Measurements from ENCODE around the gene EYS.

EYS gene

DNA sequence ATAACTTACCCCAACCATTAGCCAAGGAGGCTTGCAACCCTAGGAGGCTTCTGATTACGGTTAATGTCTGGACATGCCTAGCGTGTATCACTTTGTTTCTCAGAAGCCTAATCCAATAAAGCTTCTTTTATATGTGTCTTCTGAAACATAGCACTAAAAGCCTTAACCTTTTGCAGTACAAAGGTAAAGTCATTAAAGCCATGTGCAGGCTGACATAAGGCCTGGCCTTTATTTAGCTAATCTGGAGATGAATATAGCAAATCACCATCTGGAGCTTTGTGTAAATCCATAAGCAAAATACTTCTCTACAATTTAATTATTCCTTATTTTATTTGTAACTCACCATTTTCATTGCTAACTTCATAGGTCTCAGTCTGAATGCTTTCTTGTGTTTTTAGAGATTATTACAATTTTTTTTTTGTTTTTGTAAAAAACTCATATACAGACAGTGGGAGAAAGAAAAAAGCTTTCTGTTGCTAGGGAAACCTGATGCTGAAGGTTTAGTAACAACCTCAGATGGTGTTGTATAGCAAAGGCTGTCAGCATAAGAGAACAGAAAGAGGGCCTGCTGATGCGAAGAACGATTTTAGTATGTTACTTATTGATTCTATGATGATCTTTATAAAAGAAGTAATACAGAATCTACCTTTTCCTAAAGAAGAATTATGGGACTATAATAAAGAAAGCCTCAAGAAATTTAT lies at the start of gene EYS:
EYS (minus strand) TSS at position 101 of the 701 bp plus-strand sequence. CDS start 211,816 bp downstream, outside the sequence.
- intact Hi-C loops (cut with DNase I): no loop called here
- DNase-seq: no peak

DNA sequence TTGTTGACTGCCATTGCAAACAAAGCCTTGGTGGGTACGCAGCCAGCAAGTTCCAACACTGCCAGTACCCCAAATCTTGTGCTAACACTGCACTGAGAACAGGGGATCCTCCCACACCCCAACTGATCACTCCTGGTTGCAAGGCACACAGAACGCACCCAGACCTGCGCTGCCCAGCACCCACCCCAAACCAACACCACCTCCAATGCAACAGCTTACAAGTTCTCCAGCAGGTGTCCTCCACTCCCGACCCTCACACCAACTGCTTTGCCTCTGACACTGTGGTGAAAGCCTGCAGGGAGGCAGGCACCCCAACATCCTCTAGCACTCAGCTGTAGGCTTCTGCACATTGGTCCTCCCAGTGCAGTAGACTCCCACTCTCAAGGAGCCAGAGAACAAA lies 39.3 kb upstream of the EYS start:
- intact Hi-C loops (cut with DNase I): no loop called here
- DNase-seq: no peak

DNA sequence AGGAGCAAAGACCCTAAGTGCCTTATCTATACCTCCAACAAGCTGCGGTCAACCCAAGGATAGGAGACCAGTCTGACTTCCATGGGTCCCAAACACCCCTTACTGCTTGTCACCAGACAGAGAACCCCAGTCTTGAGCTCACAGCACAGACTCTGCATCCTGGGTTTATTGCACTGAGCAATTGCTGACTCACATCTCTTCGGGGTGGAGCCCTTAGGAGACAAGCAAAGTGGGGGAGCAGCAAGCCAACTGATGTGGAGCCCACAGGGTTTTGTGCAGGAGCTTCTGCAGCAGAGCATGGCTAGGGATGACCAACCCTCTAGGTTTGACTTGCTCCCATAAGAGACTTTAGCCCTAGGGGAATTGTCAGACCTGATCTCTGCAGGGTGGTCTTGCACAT lies 38.6 kb upstream of the EYS start:
- intact Hi-C loops (cut with DNase I): no loop called here
- DNase-seq: no peak

DNA sequence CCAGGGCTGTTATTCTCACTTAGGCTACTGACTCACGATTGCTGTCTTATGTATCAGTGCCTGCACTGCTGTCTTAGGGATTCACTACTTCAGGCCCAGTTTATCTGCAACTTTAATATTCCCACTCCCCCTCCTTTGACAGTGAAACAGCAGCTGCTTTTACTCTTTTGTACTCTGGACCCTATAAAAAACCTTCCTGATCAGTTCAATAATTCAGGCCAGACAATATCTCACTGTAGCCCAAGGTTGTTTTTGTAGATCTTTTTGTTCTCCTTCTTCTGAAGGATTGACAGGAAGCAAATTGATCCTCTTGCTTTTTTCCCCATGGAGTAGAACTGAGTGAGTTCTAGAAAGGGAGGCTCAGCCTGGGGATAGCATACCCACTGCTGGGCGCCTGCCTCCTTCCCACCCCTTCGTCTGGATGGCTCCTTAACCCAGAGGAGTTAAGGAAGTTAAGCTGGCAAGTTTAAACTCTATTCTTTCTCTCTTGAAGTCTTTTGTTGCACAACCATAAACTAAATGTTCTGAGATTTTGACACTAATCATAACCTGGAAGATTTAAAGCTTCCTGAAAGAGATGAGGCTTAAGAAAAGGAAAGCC lies 22.0 kb upstream of the EYS start:
- no peak for DNase-seq
- intact Hi-C loops (cut with DNase I): no loop called here

DNA sequence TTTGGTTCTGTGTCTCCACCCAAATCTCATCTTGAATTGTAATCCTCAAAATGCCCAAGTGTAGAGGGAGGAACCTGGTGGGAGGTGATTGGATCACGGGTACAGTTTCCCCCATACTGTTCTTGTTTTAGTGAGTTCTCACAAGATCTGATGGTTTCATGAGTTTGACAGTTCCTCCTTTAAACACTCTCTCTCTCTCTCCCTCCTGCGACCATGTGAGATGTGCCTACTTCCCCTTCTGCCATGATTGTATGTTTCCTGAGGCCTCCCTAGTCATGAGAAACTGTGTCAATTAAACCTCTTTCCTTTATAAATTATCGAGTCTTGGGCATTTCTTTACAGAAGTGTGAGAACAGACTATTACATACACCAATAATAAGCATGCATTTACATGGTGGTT lies 12.1 kb upstream of the EYS start:
- no peak for DNase-seq
- intact Hi-C loops (cut with DNase I): no loop called here

DNA sequence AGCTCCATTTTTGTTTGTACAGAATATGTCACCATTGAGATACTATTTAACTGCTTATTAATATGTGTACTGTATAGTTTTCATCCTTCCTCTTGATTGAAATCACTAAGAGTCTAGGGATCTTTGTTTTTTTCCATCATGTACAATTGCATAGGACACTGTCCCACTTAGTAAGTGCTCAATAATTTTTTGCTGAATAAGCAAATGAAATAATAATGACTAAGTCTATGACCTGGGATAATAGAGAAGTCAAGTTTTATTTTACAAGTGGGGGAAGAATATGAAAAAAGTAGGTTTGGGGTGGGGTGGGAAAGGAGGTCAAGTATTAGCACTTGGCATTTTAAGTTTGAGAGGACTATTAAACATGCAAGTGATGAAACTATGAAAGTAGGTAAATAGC lies 4.5 kb upstream of the EYS start:
- no peak for DNase-seq
- intact Hi-C loops (cut with DNase I): no loop called here

DNA sequence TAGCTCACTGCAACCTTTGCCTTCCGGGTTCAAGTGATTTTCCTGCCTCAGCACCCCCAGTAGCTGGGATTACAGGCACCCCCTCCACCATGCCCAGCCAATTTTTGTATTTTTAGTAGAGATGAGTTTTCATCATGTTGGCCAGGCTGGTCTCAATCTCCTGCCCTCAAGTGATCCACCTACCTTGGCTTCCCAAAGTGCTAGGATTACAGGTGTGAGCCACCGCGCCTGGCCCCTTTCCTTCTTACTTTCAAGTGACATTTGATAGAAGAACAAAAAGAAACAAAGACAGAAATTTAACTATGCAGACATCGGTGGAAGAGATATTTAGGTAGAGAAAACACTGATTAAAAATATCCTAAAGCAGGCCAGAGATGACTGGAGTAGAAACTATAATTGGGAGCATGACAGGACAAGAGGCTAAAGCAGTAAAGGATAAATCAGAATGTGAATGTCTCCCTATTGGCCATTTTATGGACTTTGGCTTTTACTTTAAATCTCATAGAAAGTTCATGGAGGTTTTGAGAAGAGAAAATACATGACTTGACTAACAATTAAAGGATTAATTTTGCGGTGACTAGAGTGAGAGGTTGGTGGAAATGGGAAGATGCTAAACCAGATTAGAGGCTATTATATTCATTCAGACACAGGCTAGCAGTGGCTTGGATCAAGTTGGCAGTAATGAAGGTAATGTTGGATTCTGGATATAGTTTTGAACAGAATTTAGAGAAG lies 2.2 kb upstream of the EYS start:
- no peak for DNase-seq
- intact Hi-C loops (cut with DNase I): no loop called here

DNA sequence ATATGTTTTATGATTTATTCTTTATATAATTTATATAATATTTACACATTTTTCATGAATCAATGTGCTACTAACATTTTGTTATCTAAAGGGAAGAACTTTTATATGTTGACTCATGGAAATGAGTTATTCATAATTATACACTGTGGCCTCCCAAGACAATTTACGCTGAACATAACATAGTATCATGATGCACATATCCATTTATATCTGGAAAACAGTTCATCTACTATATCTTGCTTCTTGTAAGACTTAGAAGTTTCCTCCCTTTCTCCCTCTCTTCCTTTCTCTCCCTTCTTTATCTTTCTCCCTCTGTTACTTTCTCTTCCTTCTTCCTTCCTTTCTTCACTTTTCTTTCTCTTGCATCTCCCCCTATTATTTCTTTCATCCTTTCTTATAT lies 1.1 kb upstream of the EYS start:
- no peak for DNase-seq
- intact Hi-C loops (cut with DNase I): no loop called here

DNA sequence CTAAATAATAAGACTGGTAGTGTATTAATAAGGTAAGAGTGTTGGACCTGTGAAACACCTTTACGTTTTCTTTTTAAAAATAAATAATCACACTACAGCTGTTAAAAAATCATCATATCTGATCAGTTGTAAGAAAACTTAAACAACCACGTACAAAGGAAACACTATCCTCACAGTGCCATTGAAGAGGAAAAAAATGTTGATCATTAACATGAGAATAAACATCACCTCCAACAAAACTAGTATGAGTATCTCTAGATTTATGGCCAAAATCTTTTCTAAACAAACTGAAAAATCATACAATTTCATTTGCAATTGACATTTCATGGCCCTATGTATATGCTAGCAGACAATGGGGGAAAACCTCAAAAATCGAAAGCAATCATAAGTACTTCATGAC lies 590 bp downstream of the EYS start:
- intact Hi-C loops (cut with DNase I): no loop called here

DNA sequence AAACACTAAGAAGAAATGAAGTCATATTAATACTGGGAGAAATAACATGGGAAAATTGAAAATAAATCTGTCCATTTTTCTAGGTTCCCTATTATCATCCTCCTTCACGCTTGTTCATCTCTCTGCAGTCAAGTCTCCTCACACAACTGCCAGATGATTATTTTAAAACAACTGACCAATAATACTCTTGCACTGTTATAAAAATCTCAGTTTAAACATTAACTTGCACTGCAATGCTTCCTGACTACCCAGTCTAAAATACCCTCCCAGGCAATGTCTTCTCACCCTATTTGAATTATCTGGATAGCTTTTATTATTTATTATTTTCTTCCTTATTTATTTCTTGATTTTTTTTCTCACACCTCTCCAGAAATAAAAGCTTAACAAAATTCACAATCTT lies 5.7 kb downstream of the EYS start:
- intact Hi-C loops (cut with DNase I): no loop called here
- DNase-seq: no peak

More for the DNA sequence above, 590 bp downstream of the EYS start:
- DNase-seq: no peak

DNA sequence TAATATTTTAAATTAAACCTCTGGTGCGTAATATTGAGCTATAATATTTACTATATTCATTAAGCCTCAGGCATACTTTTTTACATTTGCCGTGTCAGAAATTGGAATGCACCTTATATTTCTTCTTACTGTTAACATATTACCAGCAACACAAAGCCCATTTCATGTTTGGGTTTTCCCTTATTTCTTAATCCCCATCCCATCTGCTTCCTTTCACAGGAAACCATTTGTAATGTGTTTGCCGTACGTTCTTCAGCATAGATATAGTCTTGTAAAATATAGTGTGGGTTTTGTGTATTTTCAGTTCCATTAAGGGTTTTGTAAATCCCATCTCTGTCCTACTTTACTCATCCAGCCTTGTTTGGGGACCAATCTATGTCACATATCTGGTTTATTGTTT lies 6.5 kb downstream of the EYS start:
- no peak for DNase-seq
- intact Hi-C loops (cut with DNase I): no loop called here

DNA sequence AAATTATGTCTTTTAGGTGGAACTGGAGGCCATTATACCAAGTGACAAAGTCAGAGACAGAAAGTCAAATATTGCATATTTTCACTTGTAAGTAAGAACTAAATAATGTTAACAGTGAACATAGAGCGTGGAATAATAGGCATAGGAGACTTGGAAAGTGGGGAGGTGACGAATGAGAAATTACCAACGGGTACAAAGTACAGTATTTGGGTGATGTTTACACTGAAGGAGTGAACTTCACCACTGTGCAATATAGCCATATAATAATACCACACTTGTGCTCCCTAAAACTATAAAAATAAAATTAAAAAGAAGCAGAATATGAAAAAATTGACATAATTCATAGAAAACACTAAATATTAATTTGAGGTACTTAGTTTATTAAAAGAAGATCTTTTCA lies 14.9 kb downstream of the EYS start:
- no peak for DNase-seq
- intact Hi-C loops (cut with DNase I): no loop called here

DNA sequence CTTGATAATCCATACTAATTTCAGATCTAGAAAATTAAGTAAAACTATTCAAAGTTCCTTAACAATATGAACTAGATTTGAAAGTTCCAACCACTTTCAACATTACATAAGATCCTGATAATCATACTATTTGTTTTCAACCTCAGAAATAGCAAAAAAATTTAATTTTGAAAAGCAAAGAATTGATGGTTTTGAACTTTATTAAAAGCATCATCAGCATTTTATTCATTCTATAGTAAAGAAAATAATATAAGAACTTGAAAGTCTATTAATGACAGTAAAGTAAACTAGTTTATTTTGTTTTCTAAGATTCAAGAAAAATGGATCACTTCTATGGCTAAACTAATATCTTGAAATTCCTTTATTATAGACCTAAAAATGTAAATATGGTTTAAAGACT lies 26.8 kb downstream of the EYS start:
- intact Hi-C loops (cut with DNase I): no loop called here
- no peak for DNase-seq

DNA sequence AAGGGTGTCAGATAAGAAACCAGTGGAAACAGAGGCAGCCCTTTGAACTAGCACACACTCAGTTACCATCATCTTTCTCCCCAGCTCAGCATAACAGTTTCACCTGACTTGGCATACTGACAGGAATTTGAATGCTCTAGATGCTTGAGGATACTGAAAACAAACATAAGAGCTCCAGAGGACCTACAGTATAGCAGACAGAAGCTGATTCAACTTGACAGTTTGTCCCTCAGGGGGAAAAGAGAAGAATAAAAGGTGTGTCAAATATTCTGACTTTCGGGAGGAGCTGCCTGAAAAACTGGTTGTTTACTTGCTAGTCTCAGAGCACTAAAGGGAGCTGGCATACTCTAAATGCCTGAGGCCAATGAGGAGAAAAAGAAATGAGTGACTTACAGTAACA lies 35.1 kb downstream of the EYS start:
- intact Hi-C loops (cut with DNase I): no loop called here
- no peak for DNase-seq

DNA sequence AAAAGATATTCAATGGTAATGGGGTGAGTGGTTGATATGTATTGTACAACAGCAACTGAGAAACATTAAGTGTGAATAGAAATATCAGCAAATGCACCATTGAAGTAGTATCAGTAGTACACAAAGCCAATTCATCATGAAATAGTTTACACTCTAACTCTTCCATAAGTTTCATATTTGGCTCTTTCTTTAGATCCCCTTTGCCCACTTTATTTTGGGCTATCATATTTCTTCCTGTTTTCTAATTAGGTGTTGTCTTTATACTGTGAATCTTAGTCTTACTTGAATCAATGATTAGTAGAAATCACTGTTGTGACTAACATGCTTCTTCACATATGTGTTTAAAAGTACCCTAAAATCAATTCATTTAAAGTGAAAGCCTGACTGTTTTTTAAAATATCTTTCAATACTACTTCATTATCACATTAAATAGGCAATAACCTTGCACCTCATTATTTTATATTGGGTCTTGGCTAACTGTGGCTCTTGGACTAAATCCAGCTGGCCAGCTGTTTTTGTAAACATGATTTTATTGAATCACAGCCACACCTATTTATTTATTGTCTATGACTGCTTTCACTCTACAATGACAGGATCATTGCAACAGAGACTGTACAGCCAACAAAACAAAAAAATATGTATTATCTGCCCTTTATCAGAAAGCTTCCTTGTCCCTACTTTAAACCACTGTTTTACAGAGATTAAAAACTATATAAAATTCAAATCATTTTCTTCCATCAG lies 38.9 kb downstream of the EYS start:
- no peak for DNase-seq
- intact Hi-C loops (cut with DNase I): no loop called here

DNA sequence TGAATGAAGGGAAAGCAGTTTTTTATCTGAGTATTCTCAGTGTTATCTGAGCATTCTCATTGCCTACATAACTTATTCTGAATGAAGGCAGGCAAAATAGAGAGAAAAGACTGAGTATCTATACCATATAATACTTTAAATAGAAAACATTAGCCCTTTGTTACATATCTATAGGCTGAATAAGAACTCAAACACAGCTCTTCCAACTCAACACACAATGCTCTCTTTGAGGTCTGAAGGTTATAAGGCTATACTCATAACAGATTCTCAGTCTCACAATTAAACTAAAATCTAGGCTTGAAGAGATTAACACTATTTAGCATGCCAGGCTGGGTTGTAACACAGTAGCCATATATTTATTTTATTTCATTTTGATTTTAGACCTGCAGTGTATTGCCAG lies 56.9 kb downstream of the EYS start:
- no peak for DNase-seq
- intact Hi-C loops (cut with DNase I): no loop called here

DNA sequence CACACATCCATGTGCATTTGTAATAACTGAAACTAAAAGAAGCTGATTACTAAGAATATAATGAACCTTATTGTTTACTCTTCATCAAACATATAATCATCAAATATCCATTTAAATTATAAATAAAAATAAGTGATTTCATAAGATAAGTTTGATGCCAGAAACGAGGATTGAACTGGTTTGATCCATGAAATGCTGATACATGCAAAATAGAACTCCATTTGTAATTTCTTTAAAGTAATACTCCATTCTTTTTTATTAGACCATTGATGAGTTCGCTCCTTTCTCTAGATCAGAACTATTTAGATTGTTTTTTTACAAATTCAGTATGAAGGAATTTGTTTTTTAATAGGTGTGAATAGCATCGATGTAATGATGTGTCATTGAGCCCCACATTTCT lies 57.6 kb downstream of the EYS start:
- DNase-seq: no peak
- intact Hi-C loops (cut with DNase I): no loop called here

DNA sequence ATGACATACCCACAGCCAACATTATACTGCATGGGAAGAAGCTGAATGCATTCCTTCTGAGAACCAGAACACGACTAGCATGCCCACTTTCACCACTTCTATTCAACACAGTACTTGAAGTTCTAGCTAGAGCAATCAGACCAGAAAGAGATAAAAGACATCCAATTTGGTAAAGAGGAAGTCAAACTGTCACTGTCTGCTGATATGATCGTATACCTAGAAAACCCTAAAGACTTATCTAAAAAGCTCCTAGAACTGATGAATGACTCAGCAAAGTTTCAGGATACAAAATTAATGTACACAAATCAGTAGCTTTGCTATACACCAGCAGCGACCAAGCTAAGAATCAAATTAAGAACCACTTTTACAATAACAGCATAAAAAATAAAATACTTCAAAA lies 60.5 kb downstream of the EYS start:
- DNase-seq: no peak
- intact Hi-C loops (cut with DNase I): no loop called here

DNA sequence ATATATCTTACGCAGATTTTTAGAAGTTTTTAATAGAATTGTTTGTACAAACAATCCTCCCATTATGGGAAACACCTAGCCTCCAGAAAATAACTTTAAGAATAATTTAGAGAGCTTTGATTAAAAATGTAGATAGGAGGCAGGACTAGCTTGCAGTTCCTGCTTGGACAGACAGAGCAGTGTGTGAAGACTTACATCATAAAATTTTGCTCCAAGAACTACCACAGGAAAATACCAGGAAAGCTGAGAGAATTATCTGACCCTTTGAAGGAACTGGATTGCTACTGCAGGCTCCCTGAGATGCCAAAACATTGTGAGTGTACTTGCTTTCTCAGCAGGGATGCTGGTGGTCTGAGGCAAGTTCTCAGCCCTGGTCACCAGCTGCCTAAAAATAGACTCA lies 64.2 kb downstream of the EYS start:
- intact Hi-C loops (cut with DNase I): no loop called here
- DNase-seq: no peak

All from head of caudate nucleus (tissue), 42 donors.